Heart left ventricle (tissue), 13 donors: ENCODE results near the gene DGCR6.
"Not testable (repeated sequence)": the region's sequence is repeated elsewhere in the genome, so short reads cannot be mapped to it uniquely, and the experiment has no call there.

Experiments
- POLR2A ChIP-seq, 2 donors: fragments of 450-650 bp; IDR thresholded peaks; one replicate each; pipeline ENCODE4 v1.6.1; 2017; ENCODE audit warnings: antibody characterized with exemption in 2 of 2, mild to moderate bottlenecking in 2 of 2, moderate library complexity in 2 of 2
- TF ChIP-seq, protein P1 (sequence below), 12 donors: fragments of 200-600 bp; sonication (generic) in 4 of 12; IDR thresholded peaks; one replicate each; pipeline versions ENCODE4 v1.5.0 to v1.8.0; 2018 to 2022; ENCODE audit warnings: antibody characterized with exemption in 12 of 12, mild to moderate bottlenecking in 5 of 12
- donor health status: ischemic (EF 13 %, LVEDD 7.1; RV severe dilation, severe dysfunction).
- donor health status: DM: no; HTN: yes; CAD: no.
- donor health status: DM: no; HTN: no; CAD: no.
- donor health status: ischemic (EF 25% LVEDD 6.9; RV normal size, moderate dysfunction).
- donor health status: ischemic (EF 25% LVEDD 5.7; RV mildly dilated, moderate dysfunction).
- donor health status: ischemic (EF 35%, LVEDD 5.7; RV mildly dilated, moderate dysfunction).
- donor health status: nonischemic (EF 11% LVEDD 7.7; RV severe dilation, severe dysfunction).
- donor health status: DM: yes; HTN: yes; CAD: no.
- donor health status: PGD.
- donor health status: ischemic (EF 29% LVEDD 5.4; RV normal size, mild dysfunction).
- donor health status: nonischemic (EF 23%, LVEDD 6.1; RV moderate dilation, normal function).

GRCh38 chr22:18947105-18947504 lies 41.0 kb downstream of the DGCR6 start:
- TF ChIP-seq, protein P1, sequence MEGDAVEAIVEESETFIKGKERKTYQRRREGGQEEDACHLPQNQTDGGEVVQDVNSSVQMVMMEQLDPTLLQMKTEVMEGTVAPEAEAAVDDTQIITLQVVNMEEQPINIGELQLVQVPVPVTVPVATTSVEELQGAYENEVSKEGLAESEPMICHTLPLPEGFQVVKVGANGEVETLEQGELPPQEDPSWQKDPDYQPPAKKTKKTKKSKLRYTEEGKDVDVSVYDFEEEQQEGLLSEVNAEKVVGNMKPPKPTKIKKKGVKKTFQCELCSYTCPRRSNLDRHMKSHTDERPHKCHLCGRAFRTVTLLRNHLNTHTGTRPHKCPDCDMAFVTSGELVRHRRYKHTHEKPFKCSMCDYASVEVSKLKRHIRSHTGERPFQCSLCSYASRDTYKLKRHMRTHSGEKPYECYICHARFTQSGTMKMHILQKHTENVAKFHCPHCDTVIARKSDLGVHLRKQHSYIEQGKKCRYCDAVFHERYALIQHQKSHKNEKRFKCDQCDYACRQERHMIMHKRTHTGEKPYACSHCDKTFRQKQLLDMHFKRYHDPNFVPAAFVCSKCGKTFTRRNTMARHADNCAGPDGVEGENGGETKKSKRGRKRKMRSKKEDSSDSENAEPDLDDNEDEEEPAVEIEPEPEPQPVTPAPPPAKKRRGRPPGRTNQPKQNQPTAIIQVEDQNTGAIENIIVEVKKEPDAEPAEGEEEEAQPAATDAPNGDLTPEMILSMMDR (IDR thresholded peaks at IDR 0.05): not testable (repeated sequence)
- TF ChIP-seq POLR2A (IDR thresholded peaks at IDR 0.05): not testable (repeated sequence)
